Activated CD8-positive, alpha-beta memory T cell treated with anti-CD3 and anti-CD28 coated beads for 24 hours (primary cell): ENCODE results near the gene DENND5B.
"Not testable (repeated sequence)": the region's sequence is repeated elsewhere in the genome, so short reads cannot be mapped to it uniquely, and the experiment has no call there.

ENCODE experiments used
- DNase-seq: peaks from one replicate; pipeline ENCODE4 v3.0.0-alpha.2; 2020

Gene DENND5B

GRCh38 chr12:31589904-31590641, 863 bp downstream of the DENND5B start:
- peak; percentile 71 for DNase-seq

GRCh38 chr12:31589598-31589903, 1.4 kb downstream of the DENND5B start:
- DNase-seq, result no peak

GRCh38 chr12:31588976-31589375, 2.0 kb downstream of the DENND5B start:
- no peak for DNase-seq

DNA sequence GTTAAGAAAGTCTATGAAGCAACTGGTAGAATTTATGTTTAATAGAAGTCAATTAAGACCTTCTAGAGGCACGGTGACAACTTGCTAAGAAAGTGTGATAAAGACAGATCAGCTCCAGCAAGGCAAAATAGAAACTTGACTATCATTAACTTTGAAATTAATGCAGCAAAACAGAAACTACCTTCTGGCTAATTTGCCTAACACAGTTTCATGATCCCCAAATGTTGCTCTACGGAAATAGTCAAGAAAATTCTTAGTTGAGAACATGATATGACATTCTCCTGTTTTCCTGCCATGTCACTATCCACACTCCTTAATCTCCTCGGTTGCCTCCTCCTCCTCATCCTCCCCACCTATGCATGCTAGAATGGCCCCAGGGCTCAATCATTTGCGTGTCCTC, 4.2 kb downstream of the DENND5B start:
- DNase-seq, result no peak

DNA sequence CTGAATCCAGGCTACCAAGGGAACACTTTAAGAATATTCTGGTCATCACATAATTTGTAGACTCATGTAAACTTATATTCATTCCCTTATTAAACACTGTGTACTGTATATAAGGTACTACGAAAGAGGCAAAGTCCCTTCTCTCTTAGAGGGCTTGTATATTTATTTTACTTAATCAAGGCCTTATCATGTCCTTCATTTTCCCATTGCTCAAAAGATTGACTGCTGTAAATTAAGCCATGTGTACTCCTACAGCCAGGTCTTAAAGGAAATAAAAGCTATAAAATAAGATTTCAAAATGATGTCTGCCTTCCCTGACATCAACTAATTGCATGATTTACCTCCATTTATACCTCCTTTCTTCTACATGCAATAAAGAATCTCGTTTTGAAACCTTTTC, 5.0 kb downstream of the DENND5B start:
- DNase-seq, result no peak

DNA sequence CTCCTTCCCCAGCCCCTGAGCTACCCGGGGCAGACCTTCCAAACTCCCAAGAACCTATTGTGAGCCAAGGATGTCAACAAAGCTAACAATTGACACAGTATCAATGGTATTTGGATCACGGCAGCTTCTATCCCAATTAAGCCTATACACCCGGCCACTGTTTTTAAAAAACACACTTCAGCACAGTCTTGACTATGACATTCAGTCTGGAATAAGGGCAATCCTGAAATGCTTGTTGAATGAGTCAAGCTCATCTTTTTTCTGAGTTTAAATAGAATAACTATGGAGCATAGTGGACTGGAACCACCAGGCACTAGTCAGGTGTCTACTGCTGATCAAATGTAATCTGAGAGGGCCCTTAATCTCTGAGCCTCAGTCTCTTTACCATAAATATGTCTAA, 5.7 kb downstream of the DENND5B start:
- DNase-seq, result no peak

- no peak for DNase-seq
Measured at GRCh38 chr12:31584782-31585181, 6.2 kb downstream of the DENND5B start.

DNA sequence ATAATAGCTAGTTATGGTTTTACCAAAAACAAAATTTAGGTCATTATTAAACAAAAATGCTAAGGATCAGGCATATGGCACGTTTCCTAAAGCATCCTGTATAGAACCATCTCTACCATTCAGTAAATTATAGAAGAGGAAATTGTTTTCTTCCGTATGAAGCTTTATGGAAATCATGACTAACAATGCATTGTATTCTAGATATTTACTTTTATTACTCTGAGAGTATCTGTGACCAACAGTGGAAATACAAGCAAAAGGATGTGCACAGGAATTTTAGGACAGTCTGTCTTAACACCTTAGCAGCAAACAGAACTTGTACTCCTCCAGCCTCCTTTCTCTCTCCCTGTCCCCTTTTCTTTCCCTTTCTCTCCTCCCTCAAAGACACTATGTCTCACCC, 7.1 kb downstream of the DENND5B start:
- no peak for DNase-seq

DNA sequence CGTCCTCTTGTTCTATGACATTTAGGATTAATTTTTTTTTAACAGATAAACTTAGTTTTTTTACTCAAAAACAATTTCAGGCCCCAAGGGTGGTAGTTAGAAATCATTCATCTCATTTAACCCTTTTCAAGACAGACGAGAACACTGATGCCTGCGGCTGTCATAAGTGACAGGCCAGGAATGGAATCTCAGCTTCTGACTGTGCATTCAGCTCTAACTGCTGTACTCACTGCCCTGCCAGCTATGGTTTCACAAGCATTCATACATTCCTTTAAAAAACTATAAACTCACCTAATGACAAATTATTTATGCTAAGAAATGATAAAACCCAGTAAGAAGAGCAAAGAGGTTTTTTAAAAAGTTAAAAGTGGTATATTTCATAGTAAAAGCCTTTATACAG, 8.8 kb downstream of the DENND5B start:
- no peak for DNase-seq

GRCh38 chr12:31578632-31579031, 12.3 kb downstream of the DENND5B start:
- DNase-seq, result no peak

DNA sequence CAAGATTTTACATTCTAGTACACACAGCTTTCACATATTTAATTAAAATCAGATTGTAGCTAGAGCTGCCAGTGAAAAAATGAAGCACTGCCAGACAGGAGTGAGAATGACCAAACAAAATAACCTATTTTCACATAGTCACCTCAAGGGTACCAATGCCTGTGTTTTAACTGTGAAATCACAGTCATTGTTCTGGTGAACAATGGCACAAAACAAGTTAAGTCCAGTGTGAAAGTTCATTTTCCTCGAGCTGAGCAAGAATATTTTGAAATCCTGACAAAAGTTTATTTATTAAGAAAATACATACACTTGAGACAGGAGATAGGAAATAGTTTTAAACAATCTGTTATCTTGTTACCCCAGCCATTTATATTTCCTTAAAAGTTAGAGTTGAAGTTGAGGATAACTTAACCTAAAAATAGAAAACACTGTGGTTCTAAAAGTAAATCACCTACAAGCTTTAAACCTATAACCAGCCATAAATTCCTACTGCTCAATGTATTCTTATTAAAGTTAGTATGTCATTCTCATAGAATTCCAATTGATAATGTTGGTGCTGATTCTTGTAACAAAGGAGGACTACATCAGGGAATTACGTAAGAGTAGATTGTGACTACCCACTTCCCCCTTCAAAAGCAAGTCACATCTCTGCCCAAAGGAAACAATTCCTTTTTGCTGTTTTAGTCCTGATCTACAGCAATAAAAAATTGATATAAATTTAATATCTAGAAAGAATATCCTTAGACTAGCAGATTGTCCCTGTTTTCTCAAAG, 15.9 kb downstream of the DENND5B start:
- DNase-seq, result no peak

DNA sequence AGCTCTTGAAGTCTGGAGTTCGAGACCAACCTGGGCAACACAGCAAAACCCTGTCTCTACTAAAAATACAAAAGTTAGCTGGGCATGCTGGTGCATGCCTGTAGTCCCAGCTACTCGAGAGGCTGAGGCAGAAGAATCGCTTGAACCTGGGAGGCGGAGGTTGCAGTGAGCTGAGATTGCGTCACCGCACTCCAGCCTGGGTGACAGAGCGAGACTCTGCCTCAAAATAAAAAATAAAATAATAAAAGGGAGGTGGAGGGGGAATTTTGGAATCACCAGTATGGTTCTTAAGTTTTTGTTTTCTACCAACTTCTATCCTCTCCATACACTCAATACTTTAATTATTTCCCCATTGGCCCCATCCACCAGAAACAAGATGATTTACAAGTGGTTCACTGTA, 16.6 kb downstream of the DENND5B start:
- DNase-seq, result not testable (repeated sequence)

DNA sequence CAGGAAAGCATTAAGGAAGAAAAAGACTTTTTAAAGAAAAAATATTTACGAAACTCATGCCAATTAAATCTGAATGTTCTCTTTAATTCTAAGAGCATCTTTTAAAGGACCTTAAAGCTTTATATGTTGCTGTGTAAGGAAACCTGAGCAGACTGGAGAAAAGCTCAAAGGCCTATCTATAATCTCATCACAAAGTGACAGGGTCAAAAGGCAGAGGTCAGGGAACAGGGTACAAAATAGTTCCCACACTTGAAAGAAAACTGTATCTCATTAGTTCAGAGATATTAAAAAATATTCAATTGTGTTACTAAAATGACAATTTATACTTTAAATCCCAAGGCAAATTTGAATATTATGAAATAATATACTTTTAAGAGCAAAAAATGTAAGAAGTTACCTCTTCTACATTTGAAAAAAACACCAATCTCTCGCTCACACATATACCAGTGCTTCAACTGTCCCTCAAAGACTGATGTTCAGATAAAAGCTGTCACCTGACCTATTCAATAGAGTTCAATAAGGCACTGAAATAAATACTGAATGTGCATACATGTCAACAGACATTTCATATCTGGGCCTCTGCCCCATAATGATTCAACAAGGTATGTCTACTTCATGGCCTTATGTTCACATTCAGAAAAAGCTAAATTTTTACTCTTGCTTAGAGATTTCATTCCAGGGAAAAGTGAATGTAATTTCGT, 17.9 kb downstream of the DENND5B start:
- no peak for DNase-seq

GRCh38 chr12:31570880-31571279, 20.1 kb downstream of the DENND5B start:
- no peak for DNase-seq

DNA sequence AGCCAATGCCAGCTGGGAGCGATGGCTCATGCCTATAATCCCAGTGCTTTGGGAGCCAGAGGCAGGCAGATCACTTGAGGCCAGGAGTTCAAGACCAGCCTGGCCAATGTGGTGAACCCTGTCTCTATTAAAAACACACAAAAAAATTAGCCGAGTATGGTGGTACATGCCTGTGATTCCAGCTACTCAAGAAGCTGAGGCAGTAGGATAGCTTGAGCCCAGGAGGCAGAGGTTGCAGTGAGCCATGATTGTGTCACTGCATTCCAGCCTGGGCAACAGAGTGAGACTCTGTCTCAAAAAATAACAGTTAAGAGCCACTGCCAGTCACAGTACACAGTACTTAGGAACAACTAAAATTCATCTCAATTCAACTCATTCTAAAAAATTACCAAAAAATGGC, 21.4 kb downstream of the DENND5B start:
- not testable (repeated sequence) for DNase-seq

GRCh38 chr12:31568498-31568897, 22.4 kb downstream of the DENND5B start:
- no peak for DNase-seq

DNA sequence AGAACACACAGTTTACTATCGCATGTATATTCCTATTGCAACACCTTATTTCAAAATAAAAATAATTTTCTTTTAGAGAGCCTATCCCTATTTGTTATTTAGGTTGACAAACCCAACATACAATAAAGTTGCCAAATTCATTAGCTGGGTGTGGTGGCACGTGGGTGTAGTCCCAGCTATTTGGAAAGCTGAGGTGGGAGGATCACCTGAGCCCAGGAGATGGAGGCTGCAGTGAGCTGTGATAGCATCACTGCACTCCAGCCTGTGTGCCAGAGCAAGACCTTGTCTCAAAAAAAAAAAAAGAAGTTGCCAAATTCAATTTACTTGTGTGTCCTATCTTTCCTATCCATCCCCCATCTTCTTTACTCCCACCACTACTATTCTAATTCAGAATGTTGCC, 23.9 kb downstream of the DENND5B start:
- DNase-seq, result no peak

GRCh38 chr12:31566547-31566946, 24.4 kb downstream of the DENND5B start:
- no peak for DNase-seq

DNA sequence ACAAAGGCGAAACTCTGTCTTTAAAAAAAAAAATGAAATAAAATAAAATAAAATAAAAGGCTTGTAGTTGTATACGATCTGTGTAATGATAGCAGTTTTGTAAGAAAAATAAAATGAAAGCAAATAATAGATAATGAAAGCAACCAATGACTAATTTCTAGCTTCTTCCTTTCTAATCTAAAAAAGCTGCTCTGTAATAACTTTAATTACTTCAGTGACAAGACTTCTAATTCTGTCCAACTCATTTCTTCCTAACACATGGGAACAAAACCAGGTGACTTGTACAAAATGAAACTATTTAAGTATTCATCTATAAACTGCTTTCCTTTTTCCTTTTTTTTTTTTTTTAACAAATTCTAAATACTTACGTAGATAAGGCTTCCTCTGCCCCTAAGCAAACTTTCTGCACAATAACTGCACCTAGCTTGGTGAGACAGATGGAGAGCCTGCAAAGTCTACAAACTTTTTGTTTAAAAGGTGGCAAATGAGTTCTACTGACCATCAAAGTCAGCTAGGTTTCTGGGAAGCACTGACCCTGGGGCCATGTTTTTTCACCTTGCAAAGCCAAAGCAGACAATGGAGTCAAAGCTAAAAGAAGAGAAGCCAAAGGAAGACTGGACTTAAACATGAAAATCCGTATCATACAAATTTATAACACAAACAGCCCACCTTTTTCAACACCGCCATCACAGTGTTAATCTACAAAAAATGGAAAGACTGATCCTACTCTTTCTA, 28.2 kb downstream of the DENND5B start:
- DNase-seq, result no peak

GRCh38 chr12:31560516-31560915, 30.4 kb downstream of the DENND5B start:
- no peak for DNase-seq

DNA sequence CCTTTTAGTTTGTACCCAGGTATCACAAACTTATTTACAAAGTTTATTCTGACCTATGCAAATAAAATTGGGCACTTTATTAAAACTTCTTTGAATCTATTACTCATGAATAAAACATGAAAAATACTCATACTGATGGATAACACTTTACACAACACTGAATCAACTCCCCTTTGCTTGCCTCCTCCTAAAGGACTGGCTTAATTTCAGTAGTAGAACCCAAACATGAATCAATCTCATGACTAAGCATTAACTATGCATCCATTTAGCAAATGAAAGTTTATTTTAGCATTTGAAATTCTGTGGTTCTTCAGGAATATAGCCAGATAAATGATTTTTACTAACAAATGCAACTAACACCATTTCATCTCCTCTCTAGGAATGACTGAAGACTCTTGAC, 32.4 kb downstream of the DENND5B start:
- no peak for DNase-seq

- DNase-seq, result no peak
Measured at GRCh38 chr12:31557707-31558106, 33.2 kb downstream of the DENND5B start.

GRCh38 chr12:31555466-31555865, 35.5 kb downstream of the DENND5B start:
- DNase-seq, result not testable (repeated sequence)
